ENCODE data around the gene GNA15. TPM values are rescaled to one million over a fixed set of nuclear protein-coding genes. Genes with fewer than 3 reads are reported as not detected.
"Not testable (repeated sequence)": the region's sequence is repeated elsewhere in the genome, so short reads cannot be mapped to it uniquely, and the experiment has no call there.

Gene GNA15, protein sequence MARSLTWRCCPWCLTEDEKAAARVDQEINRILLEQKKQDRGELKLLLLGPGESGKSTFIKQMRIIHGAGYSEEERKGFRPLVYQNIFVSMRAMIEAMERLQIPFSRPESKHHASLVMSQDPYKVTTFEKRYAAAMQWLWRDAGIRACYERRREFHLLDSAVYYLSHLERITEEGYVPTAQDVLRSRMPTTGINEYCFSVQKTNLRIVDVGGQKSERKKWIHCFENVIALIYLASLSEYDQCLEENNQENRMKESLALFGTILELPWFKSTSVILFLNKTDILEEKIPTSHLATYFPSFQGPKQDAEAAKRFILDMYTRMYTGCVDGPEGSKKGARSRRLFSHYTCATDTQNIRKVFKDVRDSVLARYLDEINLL
- 0.06 TPM in 1 of 2 replicates, not detected in the other for polyA plus RNA-seq (2011; rRNA removed)
- polyA minus RNA-seq (2011; rRNA and poly(A)+ RNA removed), result 0.24 TPM in 1 of 2 replicates, not detected in the other

- Histone ChIP-seq H3K36me3 (ENCODE audit: control insufficient read depth, insufficient read depth, low read length) (no peaks in the 10 kb centered on the region), H3K4me3 (ENCODE audit: low read depth, low read length) (no peak within 1 kb of the TSS), H3K27me3 (ENCODE audit: control insufficient read depth, insufficient read depth, low read length) (no peaks in the 10 kb centered on the region)
- ChIA-PET CTCF (no interaction called here), POLR2A (no interaction called here)
- TF ChIP-seq, protein P1, sequence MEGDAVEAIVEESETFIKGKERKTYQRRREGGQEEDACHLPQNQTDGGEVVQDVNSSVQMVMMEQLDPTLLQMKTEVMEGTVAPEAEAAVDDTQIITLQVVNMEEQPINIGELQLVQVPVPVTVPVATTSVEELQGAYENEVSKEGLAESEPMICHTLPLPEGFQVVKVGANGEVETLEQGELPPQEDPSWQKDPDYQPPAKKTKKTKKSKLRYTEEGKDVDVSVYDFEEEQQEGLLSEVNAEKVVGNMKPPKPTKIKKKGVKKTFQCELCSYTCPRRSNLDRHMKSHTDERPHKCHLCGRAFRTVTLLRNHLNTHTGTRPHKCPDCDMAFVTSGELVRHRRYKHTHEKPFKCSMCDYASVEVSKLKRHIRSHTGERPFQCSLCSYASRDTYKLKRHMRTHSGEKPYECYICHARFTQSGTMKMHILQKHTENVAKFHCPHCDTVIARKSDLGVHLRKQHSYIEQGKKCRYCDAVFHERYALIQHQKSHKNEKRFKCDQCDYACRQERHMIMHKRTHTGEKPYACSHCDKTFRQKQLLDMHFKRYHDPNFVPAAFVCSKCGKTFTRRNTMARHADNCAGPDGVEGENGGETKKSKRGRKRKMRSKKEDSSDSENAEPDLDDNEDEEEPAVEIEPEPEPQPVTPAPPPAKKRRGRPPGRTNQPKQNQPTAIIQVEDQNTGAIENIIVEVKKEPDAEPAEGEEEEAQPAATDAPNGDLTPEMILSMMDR (IDR thresholded peaks at IDR 0.05; ENCODE audit: insufficient read depth, low read depth, low read length), result no peak
- no peak for DNase-seq (ENCODE audit: low read depth)
These were observed at the start of gene GNA15 for GRCh38 chr19:3135961-3136683. Gene GNA15 (plus strand): TSS chr19:3136033. CDS start chr19:3136451, 418 bp downstream.

GRCh38 chr19:3087769-3088168 lies 48.1 kb upstream of the GNA15 start:
- DNase-seq (ENCODE audit: low read depth), result no peak
- TF ChIP-seq, protein P1 (IDR thresholded peaks at IDR 0.05; ENCODE audit: insufficient read depth, low read depth, low read length), result no peak
- H3K4me3 ChIP-seq (ENCODE audit: low read depth, low read length), result no peak overlapping the region
- no peaks in the 10 kb centered on the region for H3K36me3 ChIP-seq (ENCODE audit: control insufficient read depth, insufficient read depth, low read length)
- H3K27me3 ChIP-seq (ENCODE audit: control insufficient read depth, insufficient read depth, low read length), result no peaks in the 10 kb centered on the region
- POLR2A ChIA-PET, result interaction anchor here (0.7 kb wide), 1 partner anchor 14 kb away, joined by 11 read pairs; no protein-coding TSS in a partner anchor
- CTCF ChIA-PET, result interaction anchor here (1.1 to 1.3 kb wide), 2 partner anchors 21 to 74 kb away, joined by 3 read pairs; no protein-coding TSS in a partner anchor

DNA sequence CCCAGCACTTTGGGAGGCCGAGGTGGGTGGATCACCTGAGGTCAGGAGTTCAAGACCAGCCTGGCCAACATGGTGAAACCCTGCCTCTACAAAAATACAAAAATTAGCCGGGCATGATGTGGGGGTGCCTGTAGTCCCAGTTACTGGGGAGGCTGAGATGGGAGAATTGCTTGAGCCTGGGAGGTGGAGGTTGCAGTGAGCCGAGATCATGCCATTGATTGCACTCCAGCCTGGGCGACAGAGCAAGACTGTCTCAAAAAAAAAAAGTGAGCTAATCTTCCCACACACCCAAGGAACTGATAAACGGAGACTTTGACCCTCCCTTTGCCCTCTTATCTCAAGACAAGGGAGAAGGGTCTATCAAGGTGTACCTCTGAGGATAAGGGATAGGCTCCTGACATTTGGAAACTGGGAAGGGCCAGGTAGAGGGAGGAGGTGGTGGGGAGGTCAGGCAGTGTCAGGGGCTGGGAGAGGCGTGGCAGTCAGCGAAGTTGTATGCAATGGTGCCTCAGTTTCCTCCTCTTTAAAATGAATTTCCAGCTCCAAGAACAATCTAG lies 46.5 kb upstream of the GNA15 start:
- CTCF ChIA-PET, result interaction anchor here (1.0 to 1.3 kb wide), 2 partner anchors 14 to 73 kb away, joined by 3 read pairs; no protein-coding TSS in a partner anchor
- H3K27me3 ChIP-seq (ENCODE audit: control insufficient read depth, insufficient read depth, low read length); DNase-seq (ENCODE audit: low read depth); POLR2A ChIA-PET; H3K36me3 ChIP-seq (ENCODE audit: control insufficient read depth, insufficient read depth, low read length); H3K4me3 ChIP-seq (ENCODE audit: low read depth, low read length): not testable (repeated sequence)

GRCh38 chr19:3094601-3095440 lies 41.0 kb upstream of the GNA15 start:
- TF ChIP-seq, protein P1 (IDR thresholded peaks at IDR 0.05; ENCODE audit: insufficient read depth, low read depth, low read length), result no peak
- ChIA-PET POLR2A (no interaction called here), CTCF (interaction anchor here (0.6 to 6.4 kb wide), 4 partner anchors 10 to 58 kb away, joined by 3 to 55 read pairs (median 5); no protein-coding TSS in a partner anchor)
- Histone ChIP-seq H3K27me3 (ENCODE audit: control insufficient read depth, insufficient read depth, low read length) (no peaks in the 10 kb centered on the region), H3K36me3 (ENCODE audit: control insufficient read depth, insufficient read depth, low read length) (no peaks in the 10 kb centered on the region), H3K4me3 (ENCODE audit: low read depth, low read length) (peak overlapping the region; percentile 80)
- no peak for DNase-seq (ENCODE audit: low read depth)

Data from BJ (cell line).